ENCODE measurements around the gene OPA1. TPM values are rescaled to one million over a fixed set of nuclear protein-coding genes. Genes with fewer than 3 reads are reported as not detected.

The OPA1 gene
- total RNA-seq, 1 donor from 2014 or later = 67.2 TPM

DNA sequence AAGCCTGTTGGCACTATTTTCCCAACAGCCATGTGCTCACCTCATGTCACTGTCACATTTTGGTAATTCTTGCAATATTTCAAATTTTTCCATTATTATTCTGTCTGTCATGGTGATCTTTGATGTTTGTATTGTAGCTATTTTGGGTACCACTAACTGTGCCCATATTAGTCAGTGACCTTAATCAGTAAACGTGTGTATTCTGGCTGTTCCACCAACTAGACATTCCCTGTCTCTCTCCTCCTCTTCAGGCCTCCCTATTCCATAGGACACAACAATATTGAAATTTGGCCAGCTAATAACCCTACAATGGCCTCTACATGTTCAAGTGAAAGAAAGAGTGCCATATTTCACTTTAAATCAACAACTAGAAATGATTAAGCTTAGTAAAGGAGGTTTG is 88.6 kb downstream of the OPA1 start:
- TF ChIP-seq CTCF (IDR thresholded peaks at IDR 0.05; ENCODE audit: unreplicated experiment) = no peak
- Mint-ChIP-seq H3K4me1 (ENCODE audit: unreplicated experiment) (no peaks in the 10 kb centered on the region), H3K4me3 (ENCODE audit: unreplicated experiment) (no peak overlapping the region), H3K9me3 (ENCODE audit: unreplicated experiment) (no peaks in the 10 kb centered on the region), H3K27me3 (ENCODE audit: unreplicated experiment) (no peaks in the 10 kb centered on the region), H3K36me3 (ENCODE audit: low read depth, unreplicated experiment) (peaks cover 4% of the 10 kb centered on the region), H3K27ac (ENCODE audit: unreplicated experiment) (no peak overlapping the region)
- DNase-seq (ENCODE audit: low spot score) = no peak

DNA sequence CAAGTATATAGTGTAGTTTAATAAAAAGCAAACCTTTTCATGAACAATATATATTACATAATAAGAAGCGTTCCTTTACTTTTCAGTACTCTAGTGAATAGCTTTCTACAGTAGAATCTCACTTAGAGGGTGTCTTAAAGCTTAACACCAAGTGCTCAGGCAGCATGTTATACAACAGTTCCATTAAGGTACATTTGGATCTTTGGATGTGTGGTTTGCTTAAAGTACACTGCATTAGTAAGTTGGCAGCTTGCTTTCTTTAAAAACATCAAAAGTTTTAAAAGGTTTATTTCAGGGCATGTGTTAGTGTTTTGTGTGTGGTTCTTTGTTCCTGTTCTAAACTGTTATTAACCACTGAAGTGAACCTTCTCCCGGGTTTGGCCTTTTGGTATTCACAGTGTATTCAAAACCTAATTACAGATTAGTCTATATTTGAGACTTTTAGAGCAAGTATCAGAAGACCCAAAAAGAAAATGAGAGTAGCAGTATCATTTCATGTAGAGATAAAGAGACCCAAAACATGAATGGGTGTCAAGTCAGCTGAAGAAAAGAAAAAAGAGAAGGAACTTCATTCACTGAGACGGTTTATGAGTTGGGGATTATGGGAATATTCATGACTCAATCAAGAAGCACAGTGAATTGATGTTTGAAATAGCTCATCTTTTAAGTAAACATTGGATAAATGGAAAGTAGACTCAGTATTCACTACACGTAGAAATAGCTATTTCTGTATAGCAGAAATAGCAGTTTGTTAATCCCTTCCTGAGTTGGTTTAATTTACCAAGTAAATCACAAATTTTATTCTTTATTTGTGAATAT is 93.9 kb downstream of the OPA1 start:
- H3K27ac Mint-ChIP-seq (ENCODE audit: unreplicated experiment) = no peak overlapping the region
- H3K4me3 Mint-ChIP-seq (ENCODE audit: unreplicated experiment) = no peak overlapping the region
- no peak for TF ChIP-seq CTCF (IDR thresholded peaks at IDR 0.05; ENCODE audit: unreplicated experiment)
- H3K27me3 Mint-ChIP-seq (ENCODE audit: unreplicated experiment) = no peaks in the 10 kb centered on the region
- DNase-seq (ENCODE audit: low spot score) = no peak
- H3K36me3 Mint-ChIP-seq (ENCODE audit: low read depth, unreplicated experiment) = no peaks in the 10 kb centered on the region
- H3K4me1 Mint-ChIP-seq (ENCODE audit: unreplicated experiment) = no peaks in the 10 kb centered on the region
- H3K9me3 Mint-ChIP-seq (ENCODE audit: unreplicated experiment) = no peaks in the 10 kb centered on the region

- TF ChIP-seq CTCF (IDR thresholded peaks at IDR 0.05; ENCODE audit: unreplicated experiment) = no peak
- no peak for DNase-seq (ENCODE audit: low spot score)
- Mint-ChIP-seq H3K4me1 (ENCODE audit: unreplicated experiment) (peaks cover 6% of the 10 kb centered on the region), H3K27ac (ENCODE audit: unreplicated experiment) (no peak overlapping the region), H3K36me3 (ENCODE audit: low read depth, unreplicated experiment) (no peaks in the 10 kb centered on the region), H3K4me3 (ENCODE audit: unreplicated experiment) (no peak overlapping the region), H3K9me3 (ENCODE audit: unreplicated experiment) (no peaks in the 10 kb centered on the region), H3K27me3 (ENCODE audit: unreplicated experiment) (peaks cover 2% of the 10 kb centered on the region)
These were observed 96.1 kb downstream of the OPA1 start for GRCh38 chr3:193688834-193689714.

DNA sequence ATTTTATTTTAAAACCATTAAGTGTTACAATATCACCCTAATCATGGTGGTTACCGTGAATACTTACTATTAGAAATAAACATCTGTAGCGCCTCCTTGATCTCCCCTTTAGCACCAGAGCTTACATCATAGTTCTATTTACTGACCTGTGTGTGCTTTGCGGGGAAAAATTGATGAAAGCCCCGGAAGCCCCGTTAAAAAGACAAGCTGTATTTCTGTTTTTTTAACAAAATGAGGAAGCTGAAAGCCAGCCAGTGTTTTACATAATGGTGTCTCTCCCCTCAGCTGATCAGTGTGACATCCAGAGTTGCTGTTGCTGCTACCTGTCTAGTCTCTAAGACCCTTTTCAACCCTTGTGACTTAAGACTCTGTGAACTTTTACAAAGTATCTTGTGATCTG is 100.8 kb downstream of the OPA1 start:
- Mint-ChIP-seq H3K27me3 (ENCODE audit: unreplicated experiment) (peaks cover 2% of the 10 kb centered on the region), H3K27ac (ENCODE audit: unreplicated experiment) (no peak overlapping the region), H3K9me3 (ENCODE audit: unreplicated experiment) (no peaks in the 10 kb centered on the region), H3K4me3 (ENCODE audit: unreplicated experiment) (no peak overlapping the region), H3K4me1 (ENCODE audit: unreplicated experiment) (peaks cover 6% of the 10 kb centered on the region), H3K36me3 (ENCODE audit: low read depth, unreplicated experiment) (no peaks in the 10 kb centered on the region)
- no peak for TF ChIP-seq CTCF (IDR thresholded peaks at IDR 0.05; ENCODE audit: unreplicated experiment)
- DNase-seq (ENCODE audit: low spot score) = no peak
